ENCODE measurements around the gene RHBDL1.

GRCh38 chr16:700684-701584, 25.5 kb downstream of the RHBDL1 start:
- TF ChIP-seq EZH2 (IDR thresholded peaks at IDR 0.05; ENCODE audit: insufficient read depth, poor library complexity, severe bottlenecking): no peak
- no peak for TF ChIP-seq EZH2phosphoT487 (IDR thresholded peaks at IDR 0.05; ENCODE audit: insufficient read depth, low read depth)
